HepG2 (cell line): ENCODE measurements around the gene SLC35F3. TPM values are rescaled to one million over a fixed set of nuclear protein-coding genes. Genes with fewer than 3 reads are reported as not detected.

Source experiments
- ATAC-seq: fragments of 200-7000 bp; cut with Tn5 transposase; 3 replicates; pipeline ENCODE4 v1.9.1; 2020; ENCODE audit warnings: mild to moderate bottlenecking, moderate library complexity
- BruUV-seq: library from RNA; stranded (reverse); fragments of 400-500 nt; replicated peaks from 2 replicates; lab custom pipeline; 2021; lab: Mats Ljungman, UMichigan
- CTCF ChIA-PET: fragments of 300-600 bp; formaldehyde crosslinking; extraction: SDS; loops from one replicate; lab custom pipeline; 2021; ENCODE audit warnings: low total read pairs, inconsistent platforms, low intra/inter-chr PET ratio; lab: Yijun Ruan, JAX
- POLR2A ChIA-PET: fragments of 350-600 bp; sonication (Branson Sonifier 250); formaldehyde crosslinking; loops from one replicate; lab custom pipeline; 2020; ENCODE audit warnings: antibody characterized with exemption, inconsistent platforms; lab: Yijun Ruan, JAX
- DNase-seq: peaks from one replicate; pipeline ENCODE4 v3.0.0-alpha.2; 2015; ENCODE audit warnings: low spot score
- FAIRE-seq: peaks from 3 replicates; lab custom pipeline; 2011; peaks lifted over from hg19 to GRCh38; lab: Jason Lieb, UNC
- H2AFZ ChIP-seq: one replicate; pipeline ENCODE4 v1.6.1; 2011; ENCODE audit warnings: low read length, inconsistent platforms
- H3K27ac ChIP-seq: fragments of 300-600 bp; 3 replicates; pipeline ENCODE4 v1.8.0; 2011; ENCODE audit warnings: mixed run types, mild to moderate bottlenecking, mixed read lengths, low read length, inconsistent platforms; ENCODE audit not compliant: insufficient read depth; ENCODE audit errors: extremely low read length
- H3K27me3 ChIP-seq, 2 experiments: fragments of 200-600 bp in 1 of 2; 2 replicates in 1 of 2; 3 replicates in 1 of 2; pipeline versions ENCODE4 v1.6.0 to v1.8.0; 2011; ENCODE audit warnings: low read length in 2 of 2, mild to moderate bottlenecking in 2 of 2, moderate library complexity in 2 of 2, inconsistent platforms in 1 of 2; ENCODE audit not compliant: insufficient read depth in 2 of 2, control insufficient read depth in 1 of 2
- H3K36me3 ChIP-seq, 2 experiments: fragments of 200-600 bp in 1 of 2; replicated peaks in 1 of 2; 2 replicates in 1 of 2; 3 replicates in 1 of 2; pipeline versions ENCODE4 v1.5.1 to v1.8.0; 2011; ENCODE audit warnings: low read length in 2 of 2, inconsistent platforms in 1 of 2; ENCODE audit not compliant: insufficient read depth in 2 of 2, control insufficient read depth in 1 of 2
- H3K4me1 ChIP-seq: 2 replicates; pipeline ENCODE4 v1.5.1; 2012; ENCODE audit warnings: low read length, inconsistent platforms; ENCODE audit not compliant: insufficient read depth
- H3K4me2 ChIP-seq: 2 replicates; pipeline ENCODE4 v1.6.0; 2011; ENCODE audit warnings: low read depth, low read length, inconsistent platforms
- H3K4me3 ChIP-seq, 3 experiments: fragments of 200-600 bp in 1 of 3; sonication (generic), shearing (Covaris generic) in 1 of 3; replicated peaks in 1 of 3; 2 replicates each; pipeline ENCODE4 v1.5.1; 2011 to 2016; ENCODE audit warnings: low read length in 3 of 3, inconsistent platforms in 2 of 3, low read depth in 2 of 3, mild to moderate bottlenecking in 2 of 3, control low read depth in 1 of 3, mixed read lengths in 1 of 3; ENCODE audit not compliant: insufficient read depth in 1 of 3
- H3K79me2 ChIP-seq: one replicate; pipeline ENCODE4 v1.6.1; 2011; ENCODE audit warnings: low read length, inconsistent platforms; ENCODE audit not compliant: insufficient read depth
- H3K9ac ChIP-seq: 2 replicates; pipeline ENCODE4 v1.6.0; 2011; ENCODE audit warnings: mild to moderate bottlenecking, low read depth, low read length, inconsistent platforms; ENCODE audit not compliant: insufficient read depth
- H3K9me3 ChIP-seq: 2 replicates; pipeline ENCODE4 v1.5.1; 2012; ENCODE audit warnings: mild to moderate bottlenecking, low read length
- H4K20me1 ChIP-seq: 2 replicates; pipeline ENCODE4 v1.6.0; 2011; ENCODE audit warnings: inconsistent platforms, mild to moderate bottlenecking, low read length, moderate library complexity; ENCODE audit not compliant: insufficient read depth
- CREM ChIP-seq, 2 experiments: sonication (generic) in 1 of 2; formaldehyde crosslinking in 1 of 2; IDR thresholded peaks; 2 replicates each; pipeline versions ENCODE4 v1.4.0 to v1.6.1; 2016 to 2020; ENCODE audit warnings: antibody characterized with exemption in 1 of 2, mild to moderate bottlenecking in 1 of 2, missing genetic modification reagents in 1 of 2
- MEIS1 ChIP-seq: sonication (generic); formaldehyde crosslinking; IDR thresholded peaks from 2 replicates; pipeline ENCODE4 v1.9.0; 2021; ENCODE audit warnings: mild to moderate bottlenecking, missing genetic modification reagents, moderate library complexity, borderline replicate concordance
- ZBTB40 ChIP-seq, 2 experiments: fragments of 450-650 bp in 1 of 2; sonication (generic) in 1 of 2; formaldehyde crosslinking in 1 of 2; IDR thresholded peaks; 2 replicates each; pipeline versions ENCODE4 v1.6.1 to v1.8.0; 2016 to 2022; ENCODE audit warnings: antibody characterized with exemption in 1 of 2, mild to moderate bottlenecking in 1 of 2, missing genetic modification reagents in 1 of 2
- ZNF101 ChIP-seq: sonication (generic); formaldehyde crosslinking; IDR thresholded peaks from 2 replicates; pipeline ENCODE4 v1.4.0; 2020; ENCODE audit warnings: mild to moderate bottlenecking, low read depth, missing genetic modification reagents, borderline replicate concordance
- WGBS: methylation state at CpG from one replicate; pipeline ENCODE4 v1.1.6; 2017; ENCODE audit warnings: low lambda C conversion rate; 5-methylcytosine and 5-hydroxymethylcytosine counted together
- in situ Hi-C: cut with HindIII; loops from 2 replicates; pipeline ENCODE4 v1.10.0; 2017; ENCODE audit warnings: low pct_unique_long_range_greater_than_20kb; ENCODE audit not compliant: extremely low pct_ligation_motif_present
- intact Hi-C: fragments of 100-400 bp; cut with micrococcal nuclease; formaldehyde crosslinking; loops from one replicate; pipeline ENCODE4 v1.10.0; 2022; ENCODE audit not compliant: unreplicated experiment
- polyA plus RNA-seq, 8 experiments: library from polyadenylated mRNA; depleted of rRNA in 3 of 8; stranded (reverse) in 7 of 8; unstranded in 1 of 8; fragments of >200 nt; fragmentation: Illumina TruSeq in 4 of 8; extraction: Trizol in 4 of 8; gene quantifications; 2 replicates each; pipeline versions ENCODE4 v1.2.1 to v1.2.3, GENCODE V29; 2011 to 2016; ENCODE audit warnings: low read depth in 4 of 8, missing spikeins in 1 of 8, mixed read lengths in 1 of 8; ENCODE audit not compliant: insufficient read depth in 1 of 8
- total RNA-seq, 5 experiments: library from RNA; depleted of rRNA; stranded (reverse); fragments of >200 nt; fragmentation: Illumina TruSeq; extraction: Trizol; gene quantifications; 2 replicates each; pipeline ENCODE4 v1.2.3, GENCODE V29; 2016; ENCODE audit warnings: low read depth in 1 of 5

Gene SLC35F3
- total and polyA plus RNA-seq, 2 of the 13 experiments (the other 11 are each of a cell fraction or from before 2014, with no cell fraction given), result not detected

DNA sequence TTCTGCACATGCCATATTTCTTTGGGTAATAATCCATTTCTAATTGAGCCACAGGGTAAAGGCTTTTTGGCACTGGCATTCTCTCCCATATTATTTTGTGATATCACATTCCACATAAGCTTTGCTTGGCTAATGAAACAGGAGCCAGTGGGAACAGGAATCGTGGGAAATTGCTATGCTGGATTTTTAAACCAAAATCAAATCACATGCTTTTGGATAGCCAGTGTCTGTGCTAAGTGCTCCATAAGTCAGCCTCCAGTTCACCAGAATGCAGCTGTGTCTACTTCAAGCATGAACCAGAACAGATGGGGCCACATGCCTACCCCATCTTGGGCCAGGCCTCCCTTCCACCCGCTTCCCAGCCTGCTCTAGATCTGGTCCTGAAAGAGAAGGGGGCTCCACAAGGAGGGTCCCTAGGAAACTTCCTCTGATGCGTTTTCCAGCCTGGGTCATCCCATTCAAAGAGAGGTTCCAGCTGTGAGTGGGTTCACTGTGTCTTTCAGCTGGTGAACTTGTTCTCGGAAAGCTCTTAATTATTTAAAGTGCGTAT, 337.5 kb downstream of the SLC35F3 start:
- H3K9me3 ChIP-seq, result peaks cover 3% of the 10 kb centered on the region; the same call in 1 of the 2 replicates
- ATAC-seq, result no peak
- H3K4me2 ChIP-seq, result no peak overlapping the region
- no peaks in the 10 kb centered on the region for H3K36me3 ChIP-seq
- POLR2A ChIA-PET, result no interaction called here
- BruUV-seq, result no TSS peak
- no peaks in the 10 kb centered on the region for H3K79me2 ChIP-seq
- H4K20me1 ChIP-seq, result no peaks in the 10 kb centered on the region
- intact Hi-C loops (no loop called here), in situ Hi-C loops (no loop called here)
- H3K27ac ChIP-seq, result no peak overlapping the region
- no peak overlapping the region for H3K4me3 ChIP-seq
- H3K4me1 ChIP-seq, result no peaks in the 10 kb centered on the region
- TF ChIP-seq ZNF101 (CRISPR knock-in tag), result no peak
- TF ChIP-seq MEIS1 (CRISPR knock-in tag), result no peak
- no peak for TF ChIP-seq ZBTB40 (IDR thresholded peaks at IDR 0.05)
- TF ChIP-seq ZBTB40 (CRISPR knock-in tag; IDR thresholded peaks at IDR 0.05), result no peak
- no peak for TF ChIP-seq CREM (IDR thresholded peaks at IDR 0.05)
- no peak for TF ChIP-seq CREM (CRISPR knock-in tag; IDR thresholded peaks at IDR 0.05)
- no peak overlapping the region for H2AFZ ChIP-seq
- CTCF ChIA-PET, result no interaction called here
- no peaks in the 10 kb centered on the region for H3K27me3 ChIP-seq
- DNase-seq, result no peak
- no peak for FAIRE-seq
- WGBS, result 64% methylated on average over 5 of the region's 5 CpGs
- H3K9ac ChIP-seq, result no peak overlapping the region
